Mesangial cell (primary cell): ENCODE measurements around the gene CHAT. TPM values are rescaled to one million over a fixed set of nuclear protein-coding genes. Genes with fewer than 3 reads are reported as not detected.

ENCODE experiments used
- total RNA-seq: library from RNA; depleted of rRNA; stranded (reverse); fragments of >200 nt; gene quantifications from 2 replicates; pipeline ENCODE4 v1.2.3, GENCODE V29; 2015

The CHAT gene
- not detected in 2 replicates for total RNA-seq

DNA sequence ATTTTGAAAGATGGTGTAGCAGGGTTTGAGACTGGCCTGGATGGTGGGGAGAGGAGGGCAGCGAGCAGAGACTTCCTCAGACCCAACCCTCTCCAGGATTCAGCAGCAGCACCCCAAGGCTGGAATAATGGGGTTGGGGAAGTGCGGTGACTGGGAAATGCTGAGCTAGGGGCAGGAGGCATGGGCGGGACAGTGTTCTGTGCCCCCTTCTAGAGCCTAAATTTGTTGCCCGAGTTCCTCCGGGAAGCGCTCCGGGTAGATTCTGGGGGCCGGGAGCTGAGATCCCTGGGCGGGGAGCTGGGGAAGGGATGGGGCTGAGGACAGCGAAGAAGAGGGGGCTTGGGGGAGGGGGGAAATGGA, at the start of gene CHAT:
TSS of gene CHAT (plus strand) at position 156 of the 360 bp plus-strand sequence. CDS start at position 309, 153 bp downstream.

DNA sequence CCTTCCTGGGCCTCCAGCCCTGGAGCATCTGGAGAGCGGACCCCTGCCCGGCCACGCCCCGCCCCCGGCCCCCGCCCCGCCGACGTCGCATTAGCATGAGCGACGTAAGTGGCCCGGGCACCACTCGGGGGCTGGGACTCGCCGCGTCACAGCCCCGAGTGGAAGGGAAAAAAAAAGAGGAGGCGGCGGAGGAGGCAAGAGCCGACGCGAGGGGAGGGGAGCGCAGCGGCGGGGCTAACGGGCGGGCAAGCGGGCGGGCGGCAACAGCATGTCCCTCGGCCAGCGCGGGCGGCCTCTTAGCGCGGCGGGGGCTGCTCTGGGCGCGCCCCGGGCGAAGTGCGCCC, 3.8 kb upstream of the CHAT start, which contains the start of gene SLC18A3:
TSS of gene SLC18A3 (plus strand) at position 197 of the 344 bp plus-strand sequence. CDS start 431 bp downstream, outside the sequence.

DNA sequence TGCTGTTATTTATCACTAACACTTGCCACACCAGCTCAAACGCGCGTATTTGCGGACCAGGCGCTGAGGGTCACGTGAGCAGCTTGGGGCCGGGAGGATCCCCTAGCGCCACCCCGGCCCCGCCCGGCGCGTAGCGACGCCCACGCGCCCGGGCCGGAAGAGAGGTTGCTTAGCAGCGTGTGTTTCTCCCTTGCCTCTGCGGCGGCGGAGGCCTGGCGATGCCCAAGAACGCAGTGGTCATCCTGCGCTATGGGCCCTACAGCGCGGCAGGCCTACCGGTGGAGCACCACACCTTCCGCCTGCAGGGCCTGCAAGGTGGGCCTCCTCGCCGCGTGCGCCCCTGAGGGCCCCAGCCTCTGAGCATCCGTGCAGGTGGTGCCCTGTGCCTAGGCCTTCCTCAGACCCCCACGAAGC, 65.7 kb downstream of the CHAT start, which contains the start of gene C10orf53:
TSS of gene C10orf53 (plus strand) at position 172 of the 414 bp plus-strand sequence. CDS start at position 219, 47 bp downstream.

Other genes starting within 250 kb of the CHAT start
- gene DRGX, start 217.9 kb upstream of the CHAT start, total RNA-seq: not detected in 2 replicates
- 3.7 and 4.6 TPM in 2 replicates for gene ERCC6, start 74.9 kb upstream of the CHAT start, total RNA-seq
- under 0.01 and 0.13 TPM in 2 replicates for gene SLC18A3, start 3.7 kb upstream of the CHAT start, total RNA-seq
- gene C10orf53, start 65.6 kb downstream of the CHAT start, total RNA-seq: not detected in 2 replicates
- gene OGDHL, start 148.3 kb downstream of the CHAT start, total RNA-seq: 0.98 and 18.1 TPM in 2 replicates